Measurements from ENCODE around the gene LMAN1L. TPM values are rescaled to one million over a fixed set of nuclear protein-coding genes. Genes with fewer than 3 reads are reported as not detected.

LMAN1L gene
- total RNA-seq, 1 donor from 2014 or later: not detected

- Mint-ChIP-seq H3K27ac (ENCODE audit: unreplicated experiment) (no peak overlapping the region), H3K4me3 (ENCODE audit: unreplicated experiment) (peak overlapping the region; percentile 35), H3K4me1 (ENCODE audit: unreplicated experiment) (peaks cover 6% of the 10 kb centered on the region), H3K36me3 (ENCODE audit: unreplicated experiment) (no peaks in the 10 kb centered on the region), H3K27me3 (ENCODE audit: unreplicated experiment) (peaks cover 10% of the 10 kb centered on the region), H3K9me3 (ENCODE audit: unreplicated experiment) (no peaks in the 10 kb centered on the region)
- TF ChIP-seq CTCF (IDR thresholded peaks at IDR 0.05): peak; percentile 85
- no peak for DNase-seq (ENCODE audit: extremely low spot score, unreplicated experiment)
Observed at GRCh38 chr15:74768771-74769342, 43.8 kb upstream of the LMAN1L start.

- no peak for DNase-seq (ENCODE audit: extremely low spot score, unreplicated experiment)
- H3K4me1 Mint-ChIP-seq (ENCODE audit: unreplicated experiment): peaks cover 6% of the 10 kb centered on the region
- no peaks in the 10 kb centered on the region for H3K36me3 Mint-ChIP-seq (ENCODE audit: unreplicated experiment)
- H3K27ac Mint-ChIP-seq (ENCODE audit: unreplicated experiment): no peak overlapping the region
- no peak overlapping the region for H3K4me3 Mint-ChIP-seq (ENCODE audit: unreplicated experiment)
- TF ChIP-seq CTCF (IDR thresholded peaks at IDR 0.05): no peak
- H3K9me3 Mint-ChIP-seq (ENCODE audit: unreplicated experiment): no peaks in the 10 kb centered on the region
- peaks cover 10% of the 10 kb centered on the region for H3K27me3 Mint-ChIP-seq (ENCODE audit: unreplicated experiment)
Observed at GRCh38 chr15:74769463-74770025, 43.1 kb upstream of the LMAN1L start.

- Mint-ChIP-seq H3K36me3 (ENCODE audit: unreplicated experiment) (no peaks in the 10 kb centered on the region), H3K27ac (ENCODE audit: unreplicated experiment) (no peak overlapping the region), H3K27me3 (ENCODE audit: unreplicated experiment) (peaks cover 10% of the 10 kb centered on the region), H3K4me1 (ENCODE audit: unreplicated experiment) (peaks cover 6% of the 10 kb centered on the region), H3K4me3 (ENCODE audit: unreplicated experiment) (no peak overlapping the region), H3K9me3 (ENCODE audit: unreplicated experiment) (no peaks in the 10 kb centered on the region)
- DNase-seq (ENCODE audit: extremely low spot score, unreplicated experiment): no peak
- TF ChIP-seq CTCF (IDR thresholded peaks at IDR 0.05): no peak
Observed at GRCh38 chr15:74770211-74770903, 42.3 kb upstream of the LMAN1L start.

- Mint-ChIP-seq H3K36me3 (ENCODE audit: unreplicated experiment) (no peaks in the 10 kb centered on the region), H3K4me1 (ENCODE audit: unreplicated experiment) (peaks cover 22% of the 10 kb centered on the region), H3K27ac (ENCODE audit: unreplicated experiment) (no peak overlapping the region), H3K9me3 (ENCODE audit: unreplicated experiment) (no peaks in the 10 kb centered on the region), H3K4me3 (ENCODE audit: unreplicated experiment) (no peak overlapping the region), H3K27me3 (ENCODE audit: unreplicated experiment) (peaks cover 10% of the 10 kb centered on the region)
- no peak for DNase-seq (ENCODE audit: extremely low spot score, unreplicated experiment)
- no peak for TF ChIP-seq CTCF (IDR thresholded peaks at IDR 0.05)
Observed at GRCh38 chr15:74773329-74773728, 39.3 kb upstream of the LMAN1L start.

GRCh38 chr15:74773731-74774252 lies 38.8 kb upstream of the LMAN1L start:
- no peak for TF ChIP-seq CTCF (IDR thresholded peaks at IDR 0.05)
- Mint-ChIP-seq H3K27me3 (ENCODE audit: unreplicated experiment) (peaks cover 10% of the 10 kb centered on the region), H3K9me3 (ENCODE audit: unreplicated experiment) (no peaks in the 10 kb centered on the region), H3K36me3 (ENCODE audit: unreplicated experiment) (no peaks in the 10 kb centered on the region), H3K27ac (ENCODE audit: unreplicated experiment) (no peak overlapping the region), H3K4me3 (ENCODE audit: unreplicated experiment) (no peak overlapping the region), H3K4me1 (ENCODE audit: unreplicated experiment) (peaks cover 21% of the 10 kb centered on the region)
- DNase-seq (ENCODE audit: extremely low spot score, unreplicated experiment): no peak
